ENCODE measurements around the gene GALT.

The GALT gene

DNA sequence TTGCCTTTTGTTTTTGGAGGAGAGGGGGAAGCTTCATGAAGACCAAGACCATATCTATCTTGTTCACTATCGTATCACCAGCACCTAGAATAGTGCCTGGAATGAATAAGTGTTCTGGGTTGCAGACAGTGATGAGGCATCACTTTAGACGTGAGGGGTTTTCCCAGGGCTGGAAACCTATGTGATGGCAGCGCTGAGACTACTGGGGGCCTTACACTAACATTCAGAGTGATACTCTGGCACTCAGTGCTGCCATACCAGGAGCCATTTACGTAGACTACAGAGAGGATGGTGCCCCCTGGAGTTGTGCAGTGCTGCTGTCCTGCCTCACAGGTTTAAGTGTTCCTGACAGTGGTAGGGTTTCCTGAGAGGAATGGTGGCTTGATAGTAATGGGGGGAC is 37.7 kb downstream of the GALT start:
- DNase-seq (ENCODE audit: low read depth): no peak

DNA sequence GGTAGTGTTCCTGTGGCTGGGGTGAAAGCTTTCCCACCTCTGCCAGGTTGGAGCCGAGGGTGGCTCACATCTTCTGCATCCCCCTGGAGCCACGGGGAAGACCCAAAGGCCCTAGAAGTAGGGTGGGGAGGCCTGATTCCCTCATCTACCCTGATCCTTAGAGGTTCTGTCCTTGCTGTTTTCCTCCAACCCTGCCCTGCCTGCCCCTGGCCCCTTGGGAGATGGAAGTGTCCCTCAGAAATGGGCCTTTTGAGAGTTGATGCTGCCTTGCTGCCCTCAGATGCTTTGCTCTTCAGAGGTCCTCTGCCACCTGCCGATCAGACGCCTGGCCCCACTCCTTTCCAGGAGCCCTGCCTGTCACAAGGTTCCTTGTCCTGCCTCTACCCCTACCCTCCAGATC is 38.3 kb downstream of the GALT start:
- no peak for DNase-seq (ENCODE audit: low read depth)

DNA sequence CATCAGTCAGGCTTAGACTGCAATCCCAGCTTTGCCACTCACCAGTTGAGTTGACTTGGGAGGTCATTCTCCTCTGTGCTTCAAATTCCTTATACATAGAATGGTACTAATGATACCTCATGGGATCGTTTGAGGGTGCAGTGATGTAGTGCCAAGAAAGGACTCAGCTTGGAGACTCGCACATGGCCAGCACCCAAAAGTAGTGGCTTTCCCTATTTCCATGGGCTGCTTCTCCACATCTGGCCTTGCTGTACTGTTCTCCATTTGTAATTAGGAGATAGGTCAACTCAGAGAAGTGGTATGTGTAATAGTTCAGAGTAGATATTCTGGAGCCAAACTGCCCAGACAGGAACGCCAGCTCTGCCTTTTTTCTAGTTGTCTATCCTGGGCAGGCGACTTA is 39.1 kb downstream of the GALT start:
- DNase-seq (ENCODE audit: low read depth): no peak

DNA sequence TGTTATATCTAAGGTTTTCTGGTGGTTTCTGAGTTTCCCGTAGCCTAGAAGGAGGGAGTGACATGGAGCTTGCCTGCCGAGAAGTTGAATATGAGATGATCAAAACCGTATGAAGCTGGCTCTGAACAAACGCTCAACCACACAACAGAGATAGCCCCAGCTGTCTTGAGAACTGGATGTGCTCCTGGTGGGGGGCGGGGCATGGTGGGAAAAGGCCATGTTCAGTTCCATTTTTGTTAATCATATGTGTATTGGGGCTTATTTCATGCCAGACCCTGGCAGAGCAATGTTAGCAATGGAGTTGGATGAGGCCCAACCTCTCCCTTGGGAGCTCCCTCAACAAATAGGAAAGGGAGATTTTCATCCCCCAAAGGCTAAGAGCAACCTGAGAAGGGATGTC is 39.8 kb downstream of the GALT start:
- DNase-seq (ENCODE audit: low read depth): no peak

DNA sequence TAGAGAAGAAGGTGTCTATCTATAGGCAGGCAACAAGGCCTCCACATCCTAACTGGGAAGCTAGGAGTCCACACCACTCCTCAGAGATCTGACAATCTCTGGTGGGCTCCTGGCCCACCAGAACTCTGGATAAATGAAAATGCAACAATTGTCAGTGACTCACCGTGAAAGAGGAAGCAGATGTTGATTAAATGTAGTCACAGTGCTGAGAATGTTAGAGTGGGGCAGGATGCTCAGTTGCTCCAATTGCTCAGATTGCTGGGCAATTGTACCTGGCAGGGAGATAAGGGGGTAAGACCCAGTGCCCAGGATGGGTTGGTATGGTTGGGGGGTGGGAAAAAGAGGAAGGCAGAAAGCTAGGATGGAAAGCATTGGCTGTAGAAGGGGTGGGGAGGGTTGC is 40.3 kb downstream of the GALT start:
- DNase-seq (ENCODE audit: low read depth): no peak

DNA sequence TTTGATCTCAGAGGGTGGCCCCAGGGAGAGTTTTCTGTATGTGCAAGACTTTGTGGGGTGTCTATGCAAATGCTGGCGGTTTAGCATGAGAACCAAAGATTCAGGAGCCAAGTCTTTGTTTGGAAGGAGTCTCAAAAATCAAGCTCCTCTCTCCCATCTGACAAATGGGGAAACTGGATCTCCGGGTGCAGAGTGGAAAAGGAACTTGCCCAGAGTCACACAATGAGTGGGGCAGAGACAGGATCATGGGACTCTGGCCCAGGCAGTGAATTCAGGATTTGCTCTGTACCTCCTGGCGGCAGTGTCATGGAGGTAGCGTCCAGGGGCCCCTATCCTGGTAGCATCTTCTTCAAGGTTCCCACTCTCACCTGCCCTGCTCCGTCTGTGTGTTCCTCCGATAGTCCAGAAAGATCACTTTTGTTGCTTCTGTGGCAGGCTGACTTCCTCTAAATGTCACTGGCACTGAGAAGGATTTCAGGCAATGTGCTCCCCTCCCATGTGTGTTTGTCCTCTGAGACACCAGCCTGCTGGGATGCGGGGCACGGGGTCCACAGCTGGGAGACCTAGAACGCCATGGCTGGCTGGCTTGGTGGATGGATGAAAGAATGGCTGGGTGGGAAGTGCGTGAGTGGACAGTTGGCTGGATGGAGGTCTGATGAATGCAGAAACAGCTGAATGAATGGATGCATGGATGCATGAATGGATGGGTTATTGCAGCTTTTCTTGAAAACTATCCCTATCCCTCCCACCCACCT is 41.0 kb downstream of the GALT start:
- DNase-seq (ENCODE audit: low read depth): no peak

DNA sequence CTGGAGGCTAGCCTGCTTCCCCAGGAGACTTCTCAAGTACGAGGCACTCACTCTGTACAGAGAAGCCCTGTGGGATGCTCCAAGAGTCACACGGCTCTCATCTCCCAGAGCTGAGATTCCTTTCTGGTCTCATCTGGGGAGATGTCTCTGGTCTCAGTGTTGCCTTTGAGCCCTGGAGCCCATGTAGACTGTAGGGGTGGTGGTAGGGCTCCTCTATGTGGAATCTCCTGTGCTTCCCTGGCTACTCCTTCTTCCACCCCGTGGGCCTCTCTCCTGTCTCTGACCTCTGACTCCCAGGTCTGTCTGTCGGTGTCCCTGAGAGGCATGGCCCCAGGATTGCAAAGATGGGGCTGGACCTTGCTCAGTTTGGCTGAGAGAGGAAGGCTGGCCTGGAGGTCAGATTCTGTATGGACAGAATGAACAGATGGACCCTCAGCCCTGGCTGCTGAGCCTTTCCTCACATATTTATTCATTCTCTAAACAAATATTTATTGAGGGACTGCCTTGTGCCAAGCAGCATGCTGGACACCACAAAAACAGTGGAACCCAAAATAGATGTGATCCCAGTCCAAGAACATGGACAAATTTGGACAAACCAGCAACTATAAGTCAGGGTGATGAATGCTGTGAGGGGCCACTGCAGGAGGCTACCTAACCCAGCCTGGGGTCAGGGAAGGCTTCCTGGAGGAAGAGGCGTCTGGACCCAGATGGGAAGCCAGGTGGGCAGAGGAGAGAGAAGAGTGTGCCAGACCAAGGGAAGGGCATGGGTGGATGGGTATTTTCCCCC is 42.0 kb downstream of the GALT start:
- DNase-seq (ENCODE audit: low read depth): no peak

DNA sequence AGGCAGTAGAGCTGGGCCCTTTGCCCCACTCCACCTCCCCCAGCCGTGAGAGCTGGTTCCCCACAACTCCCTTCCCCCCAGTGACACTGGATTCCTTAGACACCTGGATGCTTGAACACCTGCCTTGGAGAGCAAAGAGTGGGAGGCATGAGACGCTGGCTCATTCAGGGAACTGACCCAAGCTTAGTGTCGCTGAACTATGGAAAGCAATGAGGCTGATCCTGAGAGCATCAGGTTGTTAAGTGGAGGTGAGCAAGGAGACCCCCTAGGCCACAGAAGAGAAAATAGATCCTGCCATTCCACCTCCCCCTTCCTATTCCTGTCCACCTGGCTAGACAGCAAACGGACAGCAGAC is 42.6 kb downstream of the GALT start:
- no peak for DNase-seq (ENCODE audit: low read depth)

DNA sequence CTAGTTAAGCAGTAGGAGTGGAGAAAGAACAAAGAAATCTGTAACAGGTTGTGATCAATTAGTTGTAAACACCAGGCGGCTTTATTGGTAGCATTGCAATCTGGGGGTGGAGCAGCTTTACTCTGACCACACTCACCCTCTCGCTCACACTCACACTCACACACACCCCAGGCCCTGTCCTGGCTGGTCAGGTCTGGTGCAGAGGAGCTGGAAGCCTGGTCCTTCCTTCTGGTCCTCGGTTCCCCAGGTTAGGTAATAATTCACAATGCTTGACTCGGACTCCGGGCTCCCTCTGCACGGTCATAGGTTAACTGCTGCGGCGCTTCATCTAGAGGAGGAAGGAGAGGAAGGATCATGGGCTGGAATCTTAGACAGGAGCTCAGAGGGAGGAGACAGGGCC is 43.0 kb downstream of the GALT start:
- no peak for DNase-seq (ENCODE audit: low read depth)

DNA sequence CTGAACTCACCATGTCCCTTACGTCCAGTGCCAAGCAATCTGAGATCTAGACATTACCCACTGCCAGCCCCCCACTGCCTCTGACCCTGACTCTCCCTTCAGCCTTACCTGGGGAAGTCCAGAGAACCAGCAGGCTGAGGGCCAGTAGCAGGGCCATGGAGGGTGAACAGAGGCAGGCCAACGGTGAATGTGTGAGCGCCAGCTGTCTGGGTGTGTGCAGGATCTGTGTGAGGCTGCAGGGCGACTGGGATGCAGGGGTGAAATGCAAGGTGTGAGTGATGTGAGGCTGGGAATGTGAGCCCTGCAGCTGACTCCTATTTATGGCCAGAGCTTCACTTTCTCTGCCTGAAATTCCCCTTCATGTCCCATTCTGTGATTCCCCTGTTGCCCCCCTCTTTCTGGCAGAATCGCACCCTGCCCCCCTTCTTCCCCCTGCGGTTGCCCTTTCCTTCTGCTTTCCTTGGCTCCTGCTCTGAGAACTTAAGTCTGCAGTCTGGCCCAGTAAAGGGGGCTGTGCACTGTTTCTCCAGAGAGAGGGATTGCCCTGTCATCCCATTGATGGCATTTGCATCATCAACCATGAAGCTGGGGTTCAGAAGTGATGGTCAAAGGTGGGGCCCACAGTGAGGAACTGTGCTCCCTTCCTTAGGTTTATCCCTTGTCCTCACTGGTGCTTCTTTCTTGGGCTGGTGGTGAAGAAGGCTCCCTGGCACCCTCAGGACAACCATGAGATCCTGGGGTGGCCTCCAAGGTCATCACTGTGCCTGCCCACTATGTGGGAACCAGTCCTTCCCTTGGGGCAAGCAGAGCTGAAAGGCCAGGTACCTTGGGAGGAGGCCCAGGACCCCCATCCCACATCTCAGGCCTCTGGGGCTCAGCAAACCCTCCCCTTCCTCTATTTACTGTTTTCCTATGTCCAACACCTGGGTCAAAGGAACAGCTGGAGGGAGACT is 44.8 kb downstream of the GALT start, which contains the start of gene CCL19:
Gene CCL19, minus strand, starts transcription at position 294 of the 953 bp plus-strand sequence. Its CDS starts 137 bp downstream, at position 157.
- DNase-seq (ENCODE audit: low read depth): no peak

DNA sequence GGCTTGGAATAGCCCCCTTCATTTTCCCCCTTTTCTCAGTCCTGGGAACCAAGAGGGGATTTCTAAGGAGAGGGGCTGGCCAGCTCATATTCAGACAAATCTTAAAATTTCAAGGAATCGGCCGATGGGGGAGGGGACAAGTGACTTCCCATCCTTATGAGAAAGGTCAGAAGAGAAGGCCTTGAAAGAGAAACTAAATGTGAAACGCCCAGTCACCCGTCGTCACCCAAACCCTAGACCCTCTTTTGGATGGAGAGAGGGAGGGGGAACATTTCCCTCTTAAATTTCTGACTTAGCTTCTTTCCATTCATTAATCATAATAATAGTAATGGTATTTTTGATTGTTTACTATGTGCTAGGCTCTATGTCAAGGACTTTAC is 45.5 kb downstream of the GALT start:
- DNase-seq (ENCODE audit: low read depth): no peak

DNA sequence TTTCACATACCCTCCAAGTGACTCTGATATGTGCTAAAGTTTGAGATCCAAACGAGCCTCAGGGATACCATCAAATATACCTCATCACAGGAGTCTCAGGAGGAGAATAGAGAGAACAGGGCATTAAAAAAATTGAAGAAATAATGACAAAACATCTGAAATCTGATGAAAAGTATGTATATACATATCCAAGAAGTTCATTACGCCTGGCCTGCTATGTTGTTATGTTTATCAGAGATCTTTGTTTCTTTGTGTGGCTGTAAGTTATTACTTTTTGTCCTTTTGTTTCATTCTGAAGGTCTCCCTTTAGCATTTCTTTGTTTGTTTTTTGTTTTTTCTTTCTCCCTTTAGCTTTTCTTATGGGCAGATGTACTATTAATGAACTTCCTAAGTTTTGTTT is 47.1 kb downstream of the GALT start:
- no peak for DNase-seq (ENCODE audit: low read depth)

DNA sequence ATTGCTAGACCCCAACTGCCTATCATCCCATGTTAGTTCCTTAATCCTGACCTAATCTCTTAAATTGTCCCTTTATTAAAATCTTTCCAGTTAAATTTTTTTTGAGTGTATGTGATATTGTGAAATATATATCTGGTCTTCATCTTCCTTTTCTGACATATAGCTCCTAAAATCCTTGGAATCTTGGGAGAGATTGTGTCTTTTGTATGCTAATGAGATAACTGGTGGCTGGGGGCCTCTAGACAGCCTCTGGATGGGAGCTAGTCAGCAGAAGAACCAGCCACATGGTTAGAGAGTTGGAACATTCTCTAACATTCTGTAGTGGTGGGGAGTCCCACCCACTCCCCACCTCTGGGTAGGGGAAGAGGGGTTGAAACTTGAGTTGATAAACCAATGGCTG is 48.3 kb downstream of the GALT start:
- no peak for DNase-seq (ENCODE audit: low read depth)

All from amniotic epithelial cell (primary cell).